Dedifferentiated amniotic fluid mesenchymal stem cell (primary cell): ENCODE results near the gene S100A2.
"Not testable (repeated sequence)": the region's sequence is repeated elsewhere in the genome, so short reads cannot be mapped to it uniquely, and the experiment has no call there.

ENCODE experiments used
- DNase-seq: peaks from one replicate; pipeline ENCODE4 v3.0.0-alpha.2; 2016; ENCODE audit errors: extremely low spot score

Gene S100A2

DNA sequence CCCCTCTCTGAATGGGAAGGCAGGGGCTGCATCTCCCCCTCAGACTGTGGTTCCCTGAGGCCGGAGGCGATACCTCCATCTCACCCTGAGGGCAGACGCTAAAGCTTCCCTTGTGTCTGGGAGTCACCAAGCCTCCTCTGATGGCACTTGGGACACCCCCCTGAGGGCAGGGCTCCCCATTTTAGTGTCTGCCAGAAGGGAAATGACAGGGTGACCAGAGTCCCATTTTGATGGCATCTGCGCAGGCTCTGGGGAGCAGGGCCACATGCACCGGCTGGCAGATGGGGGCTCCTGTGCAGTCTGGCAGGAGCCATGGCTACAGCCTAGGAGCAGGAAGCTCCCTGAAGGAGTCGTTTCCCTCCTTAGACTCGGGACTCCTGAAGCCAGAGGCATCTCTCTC, 1.7 kb downstream of the S100A2 start:
- no peak for DNase-seq

DNA sequence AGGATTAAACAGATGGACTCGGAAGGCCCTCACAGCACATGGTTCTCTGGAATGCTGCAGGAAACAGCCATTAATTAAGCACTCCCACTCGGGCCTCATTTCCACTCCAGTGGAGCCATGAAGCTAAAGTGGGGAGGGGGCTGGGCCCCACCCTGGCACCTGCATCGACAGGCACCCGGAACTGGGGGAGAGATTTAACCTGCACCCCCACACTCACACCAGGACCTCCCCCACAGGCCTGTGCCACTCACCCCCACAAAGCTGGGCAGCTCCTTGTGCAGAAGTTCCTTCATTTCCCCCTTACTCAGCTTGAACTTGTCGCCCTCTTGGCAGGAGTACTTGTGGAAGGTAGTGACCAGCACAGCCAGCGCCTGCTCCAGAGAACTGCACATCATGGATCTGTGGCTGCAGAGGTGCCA, 2.2 kb downstream of the S100A2 start:
- no peak for DNase-seq

DNA sequence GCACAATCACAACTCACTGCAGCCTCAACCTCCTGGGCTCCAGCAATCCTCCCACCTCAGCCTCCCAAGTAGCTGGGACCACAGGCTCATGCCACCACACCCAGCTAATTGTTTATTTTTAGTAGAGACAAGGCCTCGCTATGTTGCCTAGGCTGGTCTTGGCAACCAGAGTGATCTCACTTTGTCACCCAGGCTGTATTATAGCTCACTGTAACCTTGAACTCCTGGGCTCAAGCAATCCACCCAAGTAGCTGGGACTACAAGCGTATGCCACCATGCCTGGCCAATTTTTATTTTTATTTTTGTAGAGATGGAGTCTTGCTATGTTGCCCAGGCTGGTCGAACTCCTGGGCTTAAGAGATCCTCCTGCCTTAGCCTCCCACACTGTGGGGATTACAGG, 3.6 kb downstream of the S100A2 start:
- DNase-seq, result not testable (repeated sequence)

DNA sequence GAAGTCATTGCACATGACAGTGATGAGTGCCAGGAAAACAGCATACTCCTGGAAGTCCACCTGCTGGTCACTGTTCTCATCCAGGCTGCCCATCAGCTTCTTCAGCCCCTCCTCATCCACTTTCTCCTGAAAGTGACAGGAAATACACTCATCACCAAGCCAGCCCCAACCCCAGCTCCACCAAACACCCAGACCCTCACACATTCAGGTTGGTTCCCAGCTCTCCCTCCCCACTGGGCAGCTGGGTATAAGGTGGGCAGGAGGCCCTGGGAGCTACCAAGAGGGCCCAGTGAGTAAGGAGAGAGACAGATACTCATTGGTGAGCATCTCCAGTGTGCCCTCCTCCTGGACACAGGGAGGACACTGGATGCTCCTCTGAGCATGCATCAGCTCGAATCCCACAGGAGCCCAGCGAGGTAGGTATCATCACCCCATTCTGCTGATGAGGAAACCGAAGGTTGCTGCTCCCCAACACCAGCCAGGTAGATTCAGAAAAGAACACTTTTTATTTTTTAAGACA, 4.1 kb downstream of the S100A2 start:
- no peak for DNase-seq

DNA sequence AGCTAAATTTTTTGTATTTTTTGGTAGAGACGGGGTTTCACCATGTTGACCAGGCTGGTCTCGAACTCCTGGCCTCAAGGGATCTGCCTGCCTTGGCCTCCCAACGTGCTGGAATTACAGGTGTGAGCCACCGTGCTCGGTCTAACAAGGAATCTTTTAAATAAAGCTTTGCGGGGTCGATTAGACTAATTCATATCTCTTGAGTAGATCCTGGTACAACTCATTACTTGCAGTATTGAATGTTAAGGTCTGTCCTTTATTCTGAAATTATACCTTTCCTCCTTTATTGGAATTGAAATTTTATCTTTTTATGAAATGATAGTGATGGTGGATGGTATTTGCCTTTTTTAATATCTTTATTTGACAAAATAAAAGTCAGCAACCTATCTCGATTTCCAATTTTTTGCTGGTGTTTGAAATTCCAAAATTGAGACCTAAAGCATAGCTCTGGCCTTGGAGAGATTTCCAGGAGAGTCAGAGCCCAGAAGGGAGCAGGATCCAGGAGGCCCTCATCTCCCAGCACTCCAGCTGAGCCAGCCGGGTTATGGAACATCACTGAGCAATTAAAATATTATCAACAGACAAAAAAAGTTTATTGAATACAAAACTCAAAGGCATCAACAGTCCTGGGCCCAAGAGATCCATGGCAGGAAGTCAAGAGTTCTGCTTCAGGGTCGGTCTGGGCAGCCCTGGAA, 4.7 kb downstream of the S100A2 start:
- no peak for DNase-seq

DNA sequence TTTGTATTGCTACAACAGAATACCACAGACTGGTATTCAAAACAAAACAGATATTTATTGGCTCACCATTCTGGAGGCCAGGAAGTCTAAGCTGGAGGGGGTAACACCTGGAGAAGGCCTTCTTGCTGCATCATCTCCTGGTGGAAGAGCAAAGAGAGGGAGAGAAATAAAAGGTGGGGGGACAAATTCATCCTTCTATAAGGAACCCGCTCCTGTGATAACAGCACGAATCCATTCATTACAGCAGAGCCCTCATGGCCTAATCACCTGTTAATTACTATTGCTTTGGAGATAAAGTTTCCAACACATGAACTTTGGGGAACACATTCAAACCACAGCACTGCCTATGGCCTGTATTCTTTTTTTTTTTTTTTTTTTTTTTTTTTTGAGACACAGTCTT, 5.4 kb downstream of the S100A2 start:
- no peak for DNase-seq

DNA sequence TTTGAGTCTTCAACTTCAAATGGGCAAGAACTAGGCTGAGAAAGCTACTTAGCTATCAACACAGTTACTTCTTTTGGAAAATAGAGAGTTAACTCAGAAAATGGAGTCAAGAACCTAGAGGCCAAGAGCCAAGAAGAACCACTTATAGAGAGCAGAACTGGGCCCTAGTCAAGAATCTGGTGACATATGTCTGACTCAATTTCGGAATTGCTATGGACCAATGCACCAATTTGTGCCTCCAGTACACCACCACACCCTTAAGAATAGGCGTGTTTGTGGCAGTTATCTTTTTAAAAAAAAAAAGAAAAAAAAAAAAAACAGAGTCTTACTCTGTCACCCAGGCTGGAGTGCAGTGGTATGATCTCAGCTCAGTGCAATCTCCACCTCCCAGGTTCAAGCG, 7.8 kb downstream of the S100A2 start:
- no peak for DNase-seq

DNA sequence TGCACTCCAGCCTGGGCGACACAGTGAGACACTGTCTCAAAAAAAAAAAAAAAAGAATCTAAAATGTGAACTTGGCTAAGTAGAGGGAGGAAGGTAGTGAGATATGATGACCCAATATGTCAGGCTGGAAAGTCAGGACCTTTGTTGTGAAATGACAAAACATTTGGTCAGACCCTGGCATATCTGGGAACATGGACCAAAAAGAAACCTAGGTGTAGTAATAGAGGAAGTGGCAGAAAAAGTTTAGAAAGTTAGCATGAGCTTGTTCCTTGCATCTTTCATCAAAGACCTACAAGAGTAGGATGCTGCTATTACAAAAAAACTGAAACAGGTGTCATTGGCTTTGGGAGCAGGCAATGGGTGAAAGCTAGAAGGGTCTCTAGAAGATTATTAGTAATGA, 9.3 kb downstream of the S100A2 start:
- DNase-seq, result no peak

DNA sequence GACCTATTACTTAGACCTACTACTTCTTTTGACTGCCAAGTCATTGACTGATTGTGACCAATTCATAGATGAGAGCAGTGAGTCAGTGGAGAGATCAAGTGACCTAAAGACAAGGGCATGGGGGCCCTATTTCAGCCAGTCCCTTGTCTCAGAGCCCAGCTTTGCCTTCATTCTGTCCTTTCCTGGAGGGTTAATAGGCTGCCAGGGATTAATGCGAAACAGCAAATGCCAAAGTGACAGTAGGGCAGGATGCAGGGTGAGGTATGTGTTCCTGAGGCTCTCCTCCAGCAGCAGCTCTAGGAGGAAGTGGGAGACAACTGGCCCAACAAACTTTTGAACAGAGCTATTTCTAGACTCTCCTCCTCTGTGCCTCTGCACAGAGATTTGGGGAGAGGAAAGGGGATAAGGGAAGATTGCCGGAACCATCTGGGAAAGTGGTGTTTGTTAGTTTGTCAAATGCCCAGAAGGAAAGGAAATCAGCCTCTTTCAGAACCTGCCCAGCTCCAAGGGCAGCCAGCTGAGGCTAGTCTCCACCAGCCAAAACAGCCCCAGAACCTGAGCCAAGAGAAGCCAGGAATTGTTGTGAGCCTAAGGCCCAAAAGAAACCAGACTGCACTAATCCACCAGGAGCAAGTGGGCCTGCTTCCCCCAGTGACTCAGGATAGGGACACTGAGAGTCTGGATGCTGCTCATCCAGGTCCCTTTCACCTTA, 11.7 kb downstream of the S100A2 start:
- no peak for DNase-seq

DNA sequence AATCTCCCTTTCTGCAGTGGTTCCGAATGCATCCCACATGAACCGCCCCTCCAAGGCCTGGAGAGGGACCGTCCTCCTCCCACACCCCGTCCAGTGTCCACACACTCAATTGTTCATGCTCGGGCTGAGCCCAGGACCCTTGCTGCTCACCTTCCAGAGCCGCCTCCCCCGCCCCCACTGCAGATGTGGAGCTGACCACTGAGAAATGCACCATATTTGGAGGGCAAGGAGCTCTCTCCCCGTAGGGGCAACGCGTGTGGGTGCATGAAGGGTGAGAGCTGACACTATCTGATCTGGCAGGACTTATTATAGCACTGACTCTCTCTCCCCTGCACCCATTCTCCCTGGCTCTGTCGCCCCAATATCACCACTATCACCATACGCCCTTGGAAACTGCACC, 12.5 kb downstream of the S100A2 start:
- DNase-seq, result no peak

DNA sequence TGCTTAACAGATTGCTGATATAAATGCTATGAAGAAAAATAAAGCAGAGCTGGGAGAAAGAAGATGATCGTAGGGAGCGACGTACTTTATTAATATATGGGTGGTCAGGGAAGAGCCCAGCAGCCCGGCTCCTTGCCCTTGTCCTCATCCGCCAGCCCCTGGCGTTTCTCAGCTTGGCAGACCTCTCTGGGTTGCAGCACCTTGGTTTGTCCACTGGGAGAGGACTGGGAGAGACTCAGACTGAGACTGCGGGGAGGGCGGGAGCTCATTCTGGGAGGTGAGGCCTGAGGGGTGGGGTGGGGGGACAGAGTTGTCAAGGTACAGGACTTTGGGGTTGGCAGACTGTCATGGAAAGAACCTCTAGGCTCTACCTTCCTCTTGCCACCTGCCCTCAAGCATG, 13.3 kb downstream of the S100A2 start:
- no peak for DNase-seq

DNA sequence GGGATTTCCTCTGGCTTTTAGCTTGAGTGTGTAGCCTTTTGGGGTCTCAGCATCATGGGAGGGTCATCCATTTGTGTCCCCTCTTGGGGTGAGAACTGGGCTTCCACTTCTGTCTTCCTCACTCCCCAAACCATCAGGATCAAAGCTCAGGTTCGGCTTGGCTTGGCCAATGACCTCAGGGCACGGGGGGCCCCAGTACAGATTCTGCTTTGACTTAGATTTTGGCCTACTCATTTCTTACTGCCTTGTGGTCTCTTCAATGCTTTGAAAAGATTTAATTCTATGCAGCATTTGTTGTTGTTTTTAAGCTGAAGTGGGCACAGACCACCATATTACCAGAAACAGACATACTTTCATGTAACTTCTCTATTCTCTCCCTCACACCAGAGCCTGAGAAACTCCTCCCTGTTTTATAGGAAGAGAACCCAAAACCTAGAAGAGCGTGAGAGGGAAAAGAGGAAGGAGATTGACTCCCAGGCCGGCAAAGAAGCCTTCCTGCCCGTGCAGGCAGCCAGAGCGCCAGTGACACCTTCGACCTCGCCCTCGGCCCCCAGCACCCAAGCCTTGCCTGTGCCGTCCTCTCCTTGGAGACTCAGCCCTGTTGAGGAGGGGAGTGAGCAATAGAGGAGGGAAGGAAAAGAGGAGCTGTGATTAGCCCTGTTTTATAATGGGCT, 14.7 kb downstream of the S100A2 start:
- DNase-seq, result no peak

DNA sequence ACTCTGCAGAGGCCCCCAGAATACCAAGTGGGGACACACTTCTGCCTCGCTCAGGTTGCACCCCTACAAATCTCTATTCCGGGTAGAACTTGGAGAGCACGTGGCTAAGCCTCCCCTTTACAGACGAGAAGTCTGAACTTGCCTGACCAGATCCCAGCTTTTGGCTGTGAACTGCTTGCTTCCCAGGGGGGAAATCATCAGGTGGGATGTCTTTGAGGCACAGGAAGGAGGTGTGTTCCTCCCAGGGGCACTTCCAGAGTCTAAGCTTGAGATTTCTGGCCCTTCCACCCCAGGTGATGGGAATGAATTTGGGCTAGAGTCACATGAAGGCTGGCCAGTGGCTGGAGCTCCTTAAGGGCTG, 15.3 kb downstream of the S100A2 start:
- no peak for DNase-seq

DNA sequence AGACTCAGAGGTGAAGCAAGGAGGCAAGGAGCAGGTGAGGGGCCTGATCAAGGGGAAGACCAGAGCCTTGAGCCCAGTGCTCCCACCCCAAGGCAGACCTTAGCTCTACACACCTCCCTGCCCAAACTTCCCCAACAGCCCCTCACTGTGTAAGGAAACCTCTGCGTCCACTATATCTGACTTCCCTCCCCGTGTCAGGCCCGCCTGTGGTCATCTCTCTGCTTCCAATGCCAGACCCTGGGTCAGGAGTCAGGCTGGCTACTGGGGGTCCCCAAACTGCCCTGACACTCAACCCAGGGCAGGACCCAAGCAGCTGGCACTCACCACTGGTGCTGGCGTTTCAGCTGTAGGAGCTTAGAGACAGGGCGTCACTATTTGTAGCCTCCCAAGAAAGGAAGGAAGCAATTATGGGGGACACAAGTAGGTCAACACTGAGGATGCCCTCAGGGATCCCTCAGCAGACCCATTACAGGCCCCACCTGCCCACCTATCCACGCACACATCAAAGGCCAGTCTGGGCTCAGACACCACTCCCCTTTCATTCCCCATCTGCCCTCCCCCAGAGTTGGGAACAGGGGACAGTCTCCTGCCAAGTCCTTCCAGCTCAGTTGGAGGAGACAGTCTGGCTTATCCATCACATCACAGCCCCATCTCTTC, 15.8 kb downstream of the S100A2 start:
- DNase-seq, result no peak

DNA sequence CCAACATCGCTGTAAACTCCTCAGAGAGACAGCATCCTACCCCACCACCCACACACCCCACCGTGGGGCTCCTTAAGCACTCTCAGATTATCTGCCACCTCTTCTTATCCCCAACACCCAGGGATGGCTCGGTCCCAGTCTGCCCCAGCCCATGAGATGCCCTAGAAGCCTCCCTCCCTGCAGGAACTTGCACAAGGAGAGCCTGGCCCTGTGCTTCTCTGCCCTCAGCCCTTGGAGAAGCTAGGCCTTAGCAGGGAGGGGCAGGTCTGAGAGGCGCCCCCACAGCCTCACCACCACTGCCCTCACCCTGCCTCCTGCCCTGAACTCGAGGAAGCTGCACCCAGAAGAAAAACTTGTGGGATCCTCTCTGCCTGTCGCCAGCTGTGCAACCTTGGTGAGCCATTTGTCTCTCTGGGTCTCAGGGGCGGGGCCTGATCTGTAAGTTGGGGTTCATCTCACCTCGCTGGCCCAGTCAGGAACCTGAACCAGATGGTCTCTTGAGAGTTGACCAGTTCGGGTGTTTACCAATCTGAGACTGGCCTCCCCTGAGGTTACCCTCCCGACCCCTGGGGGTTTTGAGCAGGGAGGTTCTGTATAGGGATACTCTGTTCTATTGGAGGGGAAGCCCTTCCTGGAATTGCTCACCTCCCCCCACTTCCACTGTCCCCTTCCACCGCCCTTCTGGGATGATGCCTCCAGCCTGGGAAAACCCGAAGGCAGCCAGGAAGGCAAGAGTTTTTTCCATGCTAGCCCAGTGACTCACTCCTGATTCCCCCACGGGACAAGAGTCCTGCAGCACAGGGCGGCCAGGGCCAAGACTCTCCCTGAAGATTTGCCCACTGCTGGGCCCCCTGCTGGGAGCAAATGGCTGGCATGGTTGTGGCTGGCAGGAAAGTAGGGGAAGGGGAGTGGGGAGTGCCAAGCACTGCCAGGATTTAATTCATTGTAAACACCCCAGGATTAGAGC, 16.6 kb downstream of the S100A2 start, which contains the start of gene S100A3:
Gene S100A3 (minus strand): TSS at position 537 of the 967 bp plus-strand sequence. CDS start 773 bp downstream, outside the sequence.
- peak; percentile 87 for DNase-seq

DNA sequence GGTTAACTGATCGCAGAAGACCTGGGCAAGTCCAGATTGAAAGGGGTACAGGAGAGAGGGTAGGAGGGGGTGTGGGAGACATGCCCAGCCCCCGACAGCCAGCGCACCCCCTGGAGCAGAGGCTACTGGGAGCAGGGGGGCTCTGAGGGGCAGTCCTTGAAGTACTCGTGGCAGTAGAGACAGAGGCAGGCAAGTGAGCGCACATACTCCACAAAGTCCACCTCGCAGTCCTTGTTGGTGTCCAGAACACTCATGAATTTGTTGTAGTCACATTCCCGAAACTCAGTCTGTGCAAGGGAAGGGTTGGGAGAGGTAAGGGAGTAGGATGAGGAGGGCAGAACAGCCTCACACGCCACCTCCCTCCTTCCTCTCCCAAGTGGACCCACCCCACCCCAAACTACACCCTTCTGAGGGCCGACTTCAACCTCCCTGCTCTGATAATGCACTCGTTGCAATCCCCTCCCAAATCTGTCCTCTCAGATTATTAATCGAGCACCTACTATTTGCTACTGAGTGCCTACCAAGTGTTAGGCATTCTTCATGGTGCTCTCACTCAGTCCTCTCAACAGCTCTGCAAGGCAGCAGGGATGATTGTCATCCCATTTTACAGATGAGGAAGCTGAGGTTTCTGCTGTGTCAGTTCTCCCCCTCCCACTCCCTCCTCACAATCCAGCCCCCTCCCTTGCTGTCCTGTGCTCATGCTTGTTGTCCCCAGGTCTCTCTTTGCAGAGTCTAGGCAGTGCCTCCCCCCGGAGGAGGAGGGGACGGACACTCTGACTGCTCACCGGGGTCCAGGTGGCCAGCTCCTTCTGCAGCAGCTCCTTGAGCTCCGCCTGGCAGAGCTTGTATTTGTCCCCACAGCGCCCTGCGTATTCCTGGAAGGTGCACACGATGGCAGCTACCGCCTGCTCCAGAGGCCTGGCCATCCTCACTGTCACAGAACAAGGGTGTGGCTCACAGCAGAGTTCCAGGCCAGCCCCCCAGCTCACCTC, 17.8 kb downstream of the S100A2 start:
- no peak for DNase-seq

DNA sequence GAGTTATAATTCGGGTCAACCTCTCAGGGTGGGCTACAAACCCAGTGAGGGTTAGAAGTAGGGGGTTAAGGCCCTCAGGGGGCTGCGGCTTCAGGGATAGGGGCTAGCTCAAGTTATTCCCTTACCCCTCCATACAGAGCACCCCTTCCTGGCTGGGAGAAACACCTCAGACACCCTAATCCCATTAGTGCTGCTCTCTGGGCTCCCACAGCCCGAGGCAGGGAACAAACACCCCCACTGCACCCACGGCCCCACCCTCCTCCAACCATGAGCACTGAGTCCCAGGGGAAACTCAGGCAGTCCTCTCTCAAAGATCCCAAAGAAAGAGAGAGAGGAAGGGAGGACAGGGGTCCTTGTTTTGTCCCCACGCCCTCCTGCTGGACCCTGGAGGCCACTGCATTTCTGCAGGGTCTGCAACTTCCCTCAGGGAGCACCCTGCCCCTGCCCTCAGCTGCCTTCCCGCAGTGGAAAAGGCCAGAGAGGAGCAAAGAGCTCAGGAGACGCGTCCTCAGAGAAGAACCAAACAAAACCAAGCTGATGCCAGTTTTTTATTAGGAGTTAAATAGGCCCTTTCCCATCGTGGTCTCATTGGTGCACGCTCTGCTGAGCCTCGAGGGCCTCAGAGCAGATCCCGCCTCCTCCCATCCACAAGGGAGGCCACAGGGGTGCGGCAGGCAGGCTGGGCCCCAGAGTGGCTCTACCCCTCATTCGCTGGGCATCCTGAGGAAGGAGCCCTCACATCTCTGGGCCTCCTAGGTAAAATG, 18.7 kb downstream of the S100A2 start:
- DNase-seq, result no peak

DNA sequence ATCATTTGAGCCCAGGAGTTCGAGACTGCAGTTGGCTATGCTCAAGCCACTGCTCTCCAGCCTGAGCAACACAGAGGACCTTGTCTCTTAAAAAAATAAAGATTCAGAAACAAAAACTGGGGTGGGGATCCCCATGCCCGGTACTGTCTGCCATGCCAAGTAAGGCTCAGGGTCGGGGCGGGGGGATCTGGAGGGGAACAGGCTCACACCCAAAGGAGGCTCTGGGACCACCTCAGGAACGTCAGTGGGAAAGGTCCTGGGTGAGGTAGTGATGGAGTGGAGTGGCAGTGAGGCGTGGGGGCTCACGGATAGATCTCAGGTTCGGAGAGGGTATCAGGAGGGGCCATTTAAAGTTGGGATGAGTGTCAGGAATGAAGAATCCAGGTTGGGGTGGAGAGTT, 19.3 kb downstream of the S100A2 start:
- DNase-seq, result no peak
